NCI-H1436 treated with DMSO at 0.1 percent for 48 hours (cell line): ENCODE data around the gene MIEN1.
"Not testable (repeated sequence)": the region's sequence is repeated elsewhere in the genome, so short reads cannot be mapped to it uniquely, and the experiment has no call there.

Experiments used
- DNase-seq: peaks from one replicate; lab custom pipeline; 2025; lab: John Stamatoyannopoulos, UW

The MIEN1 gene

DNA sequence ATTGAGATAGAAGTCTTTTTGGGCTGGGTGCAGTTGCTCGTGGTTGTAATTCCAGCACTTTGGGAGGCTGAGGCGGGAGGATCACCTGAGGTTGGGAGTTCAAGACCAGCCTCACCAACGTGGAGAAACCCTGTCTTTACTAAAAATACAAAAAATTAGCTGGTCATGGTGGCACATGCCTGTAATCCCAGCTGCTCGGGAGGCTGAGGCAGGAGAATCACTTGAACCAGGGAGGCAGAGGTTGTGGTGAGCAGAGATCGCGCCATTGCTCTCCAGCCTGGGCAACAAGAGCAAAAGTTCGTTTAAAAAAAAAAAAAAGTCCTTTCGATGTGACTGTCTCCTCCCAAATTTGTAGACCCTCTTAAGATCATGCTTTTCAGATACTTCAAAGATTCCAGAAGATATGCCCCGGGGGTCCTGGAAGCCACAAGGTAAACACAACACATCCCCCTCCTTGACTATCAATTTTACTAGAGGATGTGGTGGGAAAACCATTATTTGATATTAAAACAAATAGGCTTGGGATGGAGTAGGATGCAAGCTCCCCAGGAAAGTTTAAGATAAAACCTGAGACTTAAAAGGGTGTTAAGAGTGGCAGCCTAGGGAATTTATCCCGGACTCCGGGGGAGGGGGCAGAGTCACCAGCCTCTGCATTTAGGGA is 31.0 kb downstream of the MIEN1 start:
- not testable (repeated sequence) for DNase-seq

DNA sequence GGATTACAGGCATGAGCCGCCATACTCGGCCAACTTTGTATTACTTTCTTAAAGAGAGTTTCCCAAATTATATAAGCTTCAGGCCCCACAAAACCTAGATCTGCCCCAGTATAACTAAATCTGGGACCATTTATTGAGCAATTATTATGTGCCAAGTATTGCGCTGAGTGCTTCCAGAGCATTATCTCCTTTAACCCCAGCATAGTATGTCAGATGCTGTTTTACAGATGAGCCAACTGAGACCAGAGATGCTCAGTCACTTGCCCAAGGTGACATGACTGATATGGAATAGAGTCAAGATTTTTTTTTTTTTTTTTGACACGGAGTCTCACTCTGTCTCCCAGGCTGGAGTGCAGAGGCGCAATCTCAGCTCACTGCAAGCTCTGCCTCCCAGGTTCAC is 32.4 kb downstream of the MIEN1 start:
- DNase-seq, result no peak

DNA sequence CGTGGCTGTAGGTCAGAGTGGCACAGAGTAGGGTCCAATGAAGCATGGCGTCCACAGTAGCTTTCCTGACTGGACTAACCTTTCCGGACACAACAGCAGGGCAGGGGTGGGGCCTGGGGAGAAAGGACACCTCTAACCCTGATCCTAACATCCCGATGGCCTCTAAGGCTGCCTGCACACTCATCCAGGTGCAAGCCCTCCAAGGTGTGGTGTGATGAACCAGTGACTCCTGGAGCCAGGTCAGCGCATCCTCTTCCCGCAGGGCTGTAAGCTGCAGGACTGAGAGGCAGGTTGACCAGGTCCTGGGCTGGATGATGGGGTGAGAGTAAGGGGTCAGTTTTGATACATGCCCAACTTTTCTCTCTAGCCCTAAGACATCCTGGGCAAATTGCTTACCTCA is 33.6 kb downstream of the MIEN1 start:
- DNase-seq, result no peak

DNA sequence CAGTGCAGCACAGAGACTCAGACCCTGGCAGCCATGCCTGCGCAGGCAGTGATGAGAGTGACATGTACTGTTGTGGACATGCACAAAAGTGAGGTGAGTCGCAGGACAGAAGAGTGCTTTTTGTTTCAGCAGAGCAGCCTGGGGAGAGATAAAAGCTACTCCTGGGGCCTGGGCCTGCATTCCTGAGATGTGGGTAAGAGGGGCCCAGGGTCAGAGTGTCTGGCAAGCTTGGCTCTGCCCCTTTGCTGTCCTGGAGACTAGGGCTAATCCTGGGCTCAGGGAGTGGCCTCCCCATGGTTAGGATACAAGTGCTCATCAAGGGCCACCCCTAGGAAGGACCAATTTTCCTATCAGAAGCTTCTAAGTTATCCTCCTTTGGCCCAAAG is 35.2 kb downstream of the MIEN1 start:
- DNase-seq, result no peak

DNA sequence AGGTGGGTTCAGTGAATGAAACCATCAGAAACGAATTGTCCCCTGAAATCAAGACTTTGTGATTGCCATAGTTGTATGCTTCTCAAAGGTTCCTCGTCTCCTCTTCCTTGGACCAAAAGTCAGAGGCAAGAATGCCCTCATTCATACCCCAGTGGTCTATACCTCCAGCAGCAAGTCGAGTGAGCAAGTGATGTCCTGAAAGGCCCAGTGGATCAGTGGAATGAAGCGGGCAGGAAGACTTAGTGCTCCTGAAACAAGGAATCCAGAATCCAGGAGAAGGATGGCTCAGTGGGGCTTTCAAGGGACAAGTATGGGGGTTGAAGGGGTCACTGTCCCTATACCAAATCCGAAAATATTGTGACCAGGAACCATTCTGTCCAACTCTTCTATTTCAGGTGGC is 35.7 kb downstream of the MIEN1 start:
- DNase-seq, result no peak

DNA sequence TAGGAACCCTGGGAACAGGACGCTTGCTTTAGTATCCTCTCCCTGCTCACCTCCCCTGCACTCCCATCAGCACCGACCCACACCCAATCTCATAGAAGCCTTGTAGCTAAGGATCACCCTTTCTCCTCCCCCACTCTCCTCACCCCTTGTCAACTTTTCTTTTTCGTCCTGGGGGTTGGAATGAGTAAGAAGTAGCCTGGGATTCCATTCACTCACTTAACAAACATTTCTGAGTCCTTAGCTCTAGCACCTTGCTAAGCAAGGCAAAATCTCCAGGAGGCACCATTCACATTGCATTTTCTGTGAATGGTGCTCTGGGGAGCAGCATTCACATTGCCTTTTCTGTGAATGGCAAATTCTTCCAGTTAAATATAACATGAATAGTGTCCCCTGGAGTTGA is 41.4 kb downstream of the MIEN1 start:
- no peak for DNase-seq

DNA sequence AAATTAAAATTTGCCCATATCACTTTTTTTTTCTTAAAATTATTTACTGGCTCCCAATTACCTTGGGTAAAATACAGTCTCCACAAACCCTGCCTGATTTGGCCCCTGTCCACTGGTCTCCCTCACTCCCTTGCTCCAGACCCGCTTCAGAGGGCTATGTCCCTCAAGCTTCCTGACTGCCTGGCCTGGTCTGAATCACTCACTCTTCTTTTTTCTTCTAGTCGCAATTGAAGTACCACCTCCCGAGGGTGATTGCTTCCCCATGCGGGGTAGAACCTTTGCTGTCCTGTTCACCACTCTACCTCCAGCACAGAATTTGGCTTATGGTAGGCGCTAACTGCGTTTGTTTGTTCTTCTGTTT is 41.9 kb downstream of the MIEN1 start:
- no peak for DNase-seq

DNA sequence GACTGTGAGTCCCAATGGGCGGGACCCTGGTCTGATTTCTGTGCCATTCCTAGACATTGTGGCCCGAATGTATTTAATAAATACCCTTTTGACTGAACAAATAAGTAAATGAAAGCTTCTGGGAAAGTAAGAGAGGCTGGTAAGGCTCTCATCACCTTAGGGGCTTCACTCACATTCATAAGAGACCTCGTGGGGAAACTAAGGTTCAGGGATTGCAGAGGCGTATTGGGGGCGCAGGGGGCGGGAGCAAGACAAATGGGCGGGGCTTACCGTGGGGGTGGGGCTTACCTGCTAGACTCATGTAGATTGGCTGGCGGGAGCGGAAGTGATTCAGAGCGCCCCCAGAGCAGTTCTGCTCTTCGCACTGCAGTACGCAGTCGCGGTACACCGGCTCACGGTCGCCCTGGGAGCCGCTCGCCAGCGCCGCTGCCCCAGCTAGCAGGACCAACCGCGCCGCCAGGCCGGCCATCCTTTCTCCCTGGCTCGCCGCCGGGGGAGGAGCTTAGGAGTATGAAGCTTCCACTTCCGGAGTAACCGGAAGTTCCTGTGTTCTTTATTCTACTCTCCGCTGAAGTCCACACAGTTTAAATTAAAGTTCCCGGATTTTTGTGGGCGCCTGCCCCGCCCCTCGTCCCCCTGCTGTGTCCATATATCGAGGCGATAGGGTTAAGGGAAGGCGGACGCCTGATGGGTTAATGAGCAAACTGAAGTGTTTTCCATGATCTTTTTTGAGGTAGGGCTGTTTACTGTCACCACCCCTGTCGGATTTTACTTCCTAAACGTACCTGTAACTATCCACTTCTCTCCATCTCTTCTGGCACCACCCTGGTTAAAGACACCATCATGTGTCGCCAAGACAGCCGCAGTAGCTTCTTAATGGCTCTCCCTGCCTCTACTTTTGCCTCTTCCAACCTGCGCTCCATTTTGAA is 42.5 kb downstream of the MIEN1 start, which contains the start of gene PGAP3:
Gene PGAP3 (minus strand): TSS at position 512 of the 929 bp plus-strand sequence. CDS start 43 bp downstream, at position 469.
- peak; percentile 79 for DNase-seq

DNA sequence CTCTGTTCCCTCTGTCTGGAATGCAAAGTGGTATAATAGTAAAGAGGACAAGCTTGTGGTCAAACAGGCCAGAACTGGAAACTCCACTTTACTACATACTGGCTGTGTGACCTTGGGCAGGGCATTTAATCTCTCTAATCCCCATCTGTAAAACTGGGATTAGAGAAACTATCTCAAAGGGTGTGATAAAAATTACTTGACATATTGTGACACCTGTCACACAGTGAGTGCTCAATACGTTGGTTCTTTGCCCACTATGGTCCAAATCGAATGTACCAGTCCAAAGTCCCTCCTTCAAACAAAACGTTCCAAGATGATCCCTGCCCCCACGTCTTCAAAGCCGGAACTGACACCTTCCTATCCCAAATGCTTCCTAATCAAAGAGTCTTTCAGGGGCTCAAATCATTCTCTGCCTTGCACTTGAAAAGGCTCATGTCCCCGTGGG is 43.2 kb downstream of the MIEN1 start:
- DNase-seq, result no peak

DNA sequence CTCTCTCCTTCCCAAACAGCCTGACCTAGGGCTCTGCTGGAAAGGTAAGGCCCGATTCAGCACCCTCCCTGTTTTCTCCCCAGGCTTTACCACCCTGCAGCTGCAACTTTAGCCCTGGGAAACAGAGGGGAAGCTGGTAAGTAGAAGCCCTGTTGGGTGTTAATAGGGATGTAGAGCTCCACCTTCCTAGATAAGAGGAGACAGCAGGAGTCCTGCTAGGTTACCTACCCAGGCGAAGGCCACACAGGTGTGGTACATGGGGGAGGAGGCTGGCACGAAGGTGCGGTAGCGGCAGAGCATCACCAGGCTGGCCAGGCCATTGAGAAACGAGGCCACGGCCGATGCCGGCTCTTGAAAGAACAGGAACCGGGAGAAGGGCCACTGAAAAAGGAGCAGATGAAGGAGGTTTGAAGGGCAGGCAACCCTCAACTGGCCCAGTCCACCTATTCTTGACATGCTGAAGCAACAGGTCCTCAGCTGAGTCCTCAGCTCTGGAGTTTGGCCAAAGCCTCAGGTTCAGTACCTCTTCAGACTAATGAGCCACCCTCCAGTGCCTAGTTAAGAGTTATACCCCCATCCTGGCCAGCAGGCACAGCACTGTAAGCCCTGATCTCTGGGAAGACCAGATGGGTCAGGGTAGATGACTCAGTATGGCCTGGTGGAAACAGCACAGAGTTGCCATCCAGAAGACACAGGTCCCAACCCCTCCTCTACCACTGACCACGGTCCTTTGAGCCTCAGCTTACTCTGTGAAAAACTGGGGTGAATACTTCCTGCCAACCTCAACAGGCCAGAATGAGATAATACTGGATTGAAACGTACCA is 45.8 kb downstream of the MIEN1 start:
- no peak for DNase-seq

DNA sequence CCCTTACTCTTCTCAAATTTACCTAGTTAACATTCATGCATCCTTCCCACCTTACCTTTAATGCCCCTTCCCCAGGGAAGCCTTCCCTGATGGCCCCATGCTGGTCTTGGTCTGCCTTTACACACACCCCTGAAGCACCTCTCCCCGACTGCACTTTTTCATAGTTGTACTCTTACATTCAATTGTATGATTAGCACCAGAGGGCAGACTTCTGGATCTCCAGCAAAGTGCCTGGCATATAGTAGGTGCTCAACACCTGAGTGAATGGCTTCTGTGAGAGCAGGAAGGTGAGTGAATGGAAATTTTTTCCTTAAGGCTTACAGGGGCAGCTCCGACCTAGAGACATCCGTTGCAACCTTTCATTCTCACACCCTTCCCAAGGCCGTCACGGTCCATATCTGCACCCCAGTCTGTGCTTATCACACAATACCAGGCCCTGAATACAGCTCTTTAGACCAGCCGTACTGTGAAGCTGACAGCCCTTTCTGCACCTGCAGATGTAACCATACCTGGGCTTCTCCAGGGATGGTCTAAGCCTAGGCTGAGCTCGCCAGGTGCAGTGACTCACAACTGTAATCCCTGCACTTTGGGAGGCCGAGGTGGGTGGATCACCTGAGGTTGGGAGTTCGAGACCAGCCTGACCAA is 46.9 kb downstream of the MIEN1 start:
- DNase-seq, result no peak

DNA sequence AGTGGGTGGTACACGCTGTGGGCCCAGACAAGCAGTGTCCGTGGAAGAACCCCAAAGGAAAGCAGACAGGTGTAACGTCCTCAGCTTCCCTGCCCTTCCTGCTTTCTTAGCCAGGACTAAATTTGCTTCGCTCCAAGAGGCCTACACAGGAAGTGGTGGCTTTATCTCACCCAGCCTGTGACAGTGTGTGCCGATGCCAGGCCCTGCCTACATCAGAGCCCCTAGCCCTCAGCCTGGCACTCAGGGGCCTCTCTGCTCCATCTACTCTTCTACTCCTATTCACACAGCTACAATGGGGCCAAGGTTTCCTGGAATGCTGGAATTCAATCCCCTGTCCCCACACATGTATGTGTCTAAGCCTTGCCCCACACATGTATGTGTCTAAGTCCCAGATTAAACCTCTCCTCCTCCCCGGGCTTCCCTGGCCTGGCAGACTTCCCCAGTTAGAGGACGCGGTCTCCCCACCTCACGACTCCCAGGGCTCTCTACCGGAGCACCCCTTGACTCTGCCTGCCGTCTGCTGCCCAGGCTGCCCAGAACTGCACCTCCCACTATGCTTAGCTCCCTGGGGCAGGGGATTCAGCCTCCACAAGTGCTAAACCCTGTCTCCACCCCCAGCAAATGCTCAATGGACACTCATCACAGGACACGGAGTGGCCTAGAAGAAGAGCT is 50.7 kb downstream of the MIEN1 start:
- no peak for DNase-seq
